Measurements from ENCODE around the gene ARHGEF10L. TPM values are rescaled to one million over a fixed set of nuclear protein-coding genes. Genes with fewer than 3 reads are reported as not detected.

ARHGEF10L gene
- total and polyA plus RNA-seq, 4 donors = 15.0 to 43.4 (median 24.3) TPM

DNA sequence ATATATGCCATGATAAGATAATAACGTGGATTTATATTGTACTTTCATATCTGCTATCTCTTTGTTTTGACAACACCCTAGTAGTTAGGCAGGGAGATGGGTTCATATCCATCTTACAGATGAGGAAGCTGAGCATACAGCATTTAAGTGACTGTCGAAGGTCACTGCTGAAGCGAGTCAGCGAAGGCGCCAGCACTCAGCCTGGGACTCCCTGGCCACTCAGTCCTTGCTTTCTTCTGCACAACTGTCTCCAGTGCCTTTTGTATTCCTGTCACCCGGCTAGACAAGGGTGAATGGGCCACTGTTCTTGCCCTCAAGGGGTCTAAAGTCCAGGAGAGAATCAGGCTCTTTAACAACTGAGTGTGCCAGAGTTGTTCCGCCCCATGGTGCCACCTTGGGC lies 3.1 kb downstream of the ARHGEF10L start:
- 83 to 90% methylated on average over 7 of the region's 7 CpGs for WGBS, 2 donors
- H3K36me3 ChIP-seq (ENCODE audit: control insufficient read depth in 4 of 4, insufficient read depth in 4 of 4, low read length in 4 of 4) = no peaks in the 10 kb centered on the region
- H3K9me3 ChIP-seq (ENCODE audit: control insufficient read depth in 4 of 4, insufficient read depth in 3 of 4, low read length in 3 of 4) = no peaks in the 10 kb centered on the region
- DNase-seq = no peak
- peaks cover 4 to 16% (median 14%) of the 10 kb centered on the region in 5 donors for H3K4me1 ChIP-seq (ENCODE audit: control insufficient read depth in 5 of 5, insufficient read depth in 5 of 5, low read length in 5 of 5)
- H3K4me3 ChIP-seq = no peak overlapping the region
- TF ChIP-seq, protein P1, sequence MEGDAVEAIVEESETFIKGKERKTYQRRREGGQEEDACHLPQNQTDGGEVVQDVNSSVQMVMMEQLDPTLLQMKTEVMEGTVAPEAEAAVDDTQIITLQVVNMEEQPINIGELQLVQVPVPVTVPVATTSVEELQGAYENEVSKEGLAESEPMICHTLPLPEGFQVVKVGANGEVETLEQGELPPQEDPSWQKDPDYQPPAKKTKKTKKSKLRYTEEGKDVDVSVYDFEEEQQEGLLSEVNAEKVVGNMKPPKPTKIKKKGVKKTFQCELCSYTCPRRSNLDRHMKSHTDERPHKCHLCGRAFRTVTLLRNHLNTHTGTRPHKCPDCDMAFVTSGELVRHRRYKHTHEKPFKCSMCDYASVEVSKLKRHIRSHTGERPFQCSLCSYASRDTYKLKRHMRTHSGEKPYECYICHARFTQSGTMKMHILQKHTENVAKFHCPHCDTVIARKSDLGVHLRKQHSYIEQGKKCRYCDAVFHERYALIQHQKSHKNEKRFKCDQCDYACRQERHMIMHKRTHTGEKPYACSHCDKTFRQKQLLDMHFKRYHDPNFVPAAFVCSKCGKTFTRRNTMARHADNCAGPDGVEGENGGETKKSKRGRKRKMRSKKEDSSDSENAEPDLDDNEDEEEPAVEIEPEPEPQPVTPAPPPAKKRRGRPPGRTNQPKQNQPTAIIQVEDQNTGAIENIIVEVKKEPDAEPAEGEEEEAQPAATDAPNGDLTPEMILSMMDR (IDR thresholded peaks at IDR 0.05; ENCODE audit: control extremely low read depth, extremely low read depth) = no peak
- ATAC-seq (ENCODE audit: insufficient read depth, low FRiP score) = no peak
- no peaks in the 10 kb centered on the region for H3K27me3 ChIP-seq (ENCODE audit: control insufficient read depth in 3 of 3, insufficient read depth in 3 of 3, low read length in 2 of 3)
- no peak overlapping the region for H3K9ac ChIP-seq (ENCODE audit: insufficient read depth in 1 of 2, low read length in 2 of 2)
- no peak overlapping the region for H3K27ac ChIP-seq (ENCODE audit: low read depth in 1 of 2, low read length in 1 of 2)

DNA sequence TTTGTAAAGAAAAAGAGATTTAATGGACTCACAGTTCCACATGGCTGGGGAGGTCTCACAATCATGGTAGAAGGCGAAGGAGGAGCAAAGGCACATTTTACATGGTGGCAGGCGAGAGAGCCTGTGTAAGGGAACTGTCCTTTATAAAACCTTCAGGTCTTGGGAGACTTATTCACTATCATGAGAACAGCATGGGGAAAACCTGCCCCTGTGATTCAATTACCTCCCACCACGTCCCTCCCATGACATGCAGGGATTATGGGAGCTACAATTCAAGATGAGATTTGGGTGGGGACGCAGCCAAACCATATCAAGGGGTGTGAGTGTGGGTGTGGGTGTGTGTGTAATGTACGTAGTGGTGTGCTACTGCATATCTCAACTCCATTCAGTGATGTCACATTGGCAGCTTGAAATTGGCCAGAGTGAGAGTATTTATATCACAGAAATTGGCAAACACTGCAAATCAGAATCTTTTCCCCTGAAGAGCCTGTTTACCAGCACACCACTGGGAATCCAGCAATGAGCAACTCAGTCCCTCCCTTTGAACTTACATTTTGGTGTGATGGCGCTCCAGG lies 5.4 kb downstream of the ARHGEF10L start:
- no peaks in the 10 kb centered on the region for H3K27me3 ChIP-seq (ENCODE audit: control insufficient read depth in 3 of 3, insufficient read depth in 3 of 3, low read length in 2 of 3)
- TF ChIP-seq, protein P1 (IDR thresholded peaks at IDR 0.05; ENCODE audit: control extremely low read depth, extremely low read depth) = no peak
- DNase-seq = peak in 2 of 3 donors; percentile 11 to 26
- ATAC-seq (ENCODE audit: insufficient read depth, low FRiP score) = no peak
- WGBS, 2 donors = 86 to 87% methylated on average over 6 of the region's 6 CpGs
- H3K27ac ChIP-seq (ENCODE audit: low read depth in 1 of 2, low read length in 1 of 2) = peak overlapping the region; percentile 24 to 69
- no peaks in the 10 kb centered on the region for H3K9me3 ChIP-seq (ENCODE audit: control insufficient read depth in 4 of 4, insufficient read depth in 3 of 4, low read length in 3 of 4)
- H3K36me3 ChIP-seq (ENCODE audit: control insufficient read depth in 4 of 4, insufficient read depth in 4 of 4, low read length in 4 of 4) = no peaks in the 10 kb centered on the region
- H3K9ac ChIP-seq (ENCODE audit: insufficient read depth in 1 of 2, low read length in 2 of 2) = no peak overlapping the region
- no peak overlapping the region for H3K4me3 ChIP-seq
- peaks cover 4 to 14% (median 8%) of the 10 kb centered on the region in 5 donors for H3K4me1 ChIP-seq (ENCODE audit: control insufficient read depth in 5 of 5, insufficient read depth in 5 of 5, low read length in 5 of 5)

DNA sequence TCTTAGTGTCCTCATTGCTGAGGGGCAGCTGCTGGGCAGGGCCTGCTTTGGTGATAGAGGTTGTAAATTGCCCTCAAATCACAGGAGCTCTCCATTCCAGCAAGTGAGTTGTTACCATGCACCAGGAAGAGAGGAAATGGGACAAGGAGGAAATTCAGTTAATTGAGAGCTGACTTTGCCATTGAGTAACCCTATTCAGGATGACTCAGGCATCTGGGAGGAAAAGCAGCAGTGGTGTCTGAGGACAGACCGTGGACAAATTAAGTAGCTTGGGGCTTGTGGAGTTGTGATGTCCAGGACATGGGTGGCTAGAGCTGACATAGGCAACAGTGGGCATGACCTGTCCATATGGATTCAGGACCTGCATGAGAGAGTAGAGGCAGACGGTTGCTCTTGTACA lies 5.9 kb downstream of the ARHGEF10L start:
- H3K9ac ChIP-seq (ENCODE audit: insufficient read depth in 1 of 2, low read length in 2 of 2) = no peak overlapping the region
- H3K4me1 ChIP-seq (ENCODE audit: control insufficient read depth in 5 of 5, insufficient read depth in 5 of 5, low read length in 5 of 5) = peaks cover 4 to 14% (median 8%) of the 10 kb centered on the region in 5 donors
- DNase-seq = no peak
- H3K36me3 ChIP-seq (ENCODE audit: control insufficient read depth in 4 of 4, insufficient read depth in 4 of 4, low read length in 4 of 4) = no peaks in the 10 kb centered on the region
- no peaks in the 10 kb centered on the region for H3K27me3 ChIP-seq (ENCODE audit: control insufficient read depth in 3 of 3, insufficient read depth in 3 of 3, low read length in 2 of 3)
- H3K27ac ChIP-seq (ENCODE audit: low read depth in 1 of 2, low read length in 1 of 2) = peak overlapping the region; percentile 24 to 69
- TF ChIP-seq, protein P1 (IDR thresholded peaks at IDR 0.05; ENCODE audit: control extremely low read depth, extremely low read depth) = no peak
- H3K9me3 ChIP-seq (ENCODE audit: control insufficient read depth in 4 of 4, insufficient read depth in 3 of 4, low read length in 3 of 4) = no peaks in the 10 kb centered on the region
- 34 to 49% methylated on average over 2 of the region's 2 CpGs for WGBS, 2 donors
- no peak overlapping the region for H3K4me3 ChIP-seq
- ATAC-seq (ENCODE audit: insufficient read depth, low FRiP score) = peak; percentile 34

Measured in lung (tissue), 12 donors.